ENCODE measurements around the gene TRIM24.
"Not testable (repeated sequence)": the region's sequence is repeated elsewhere in the genome, so short reads cannot be mapped to it uniquely, and the experiment has no call there.

Gene TRIM24

GRCh38 chr7:138521837-138522461 lies 61.9 kb downstream of the TRIM24 start:
- Histone ChIP-seq H3K9ac (ENCODE audit: low read depth, low read length) (no peak overlapping the region), H3K9me3 (ENCODE audit: control insufficient read depth, insufficient read depth, low read length) (no peaks in the 10 kb centered on the region), H3K4me1 (ENCODE audit: control insufficient read depth, insufficient read depth, low read length) (no peaks in the 10 kb centered on the region), H3K27me3 (ENCODE audit: control insufficient read depth, insufficient read depth, low read length) (no peaks in the 10 kb centered on the region), H3K4me3 (ENCODE audit: low read depth, low read length) (no peak overlapping the region), H3K36me3 (ENCODE audit: control insufficient read depth, insufficient read depth, low read length) (peaks cover 26% of the 10 kb centered on the region)

- Histone ChIP-seq H3K9ac (ENCODE audit: low read depth, low read length) (no peak overlapping the region), H3K4me1 (ENCODE audit: control insufficient read depth, insufficient read depth, low read length) (no peaks in the 10 kb centered on the region), H3K27me3 (ENCODE audit: control insufficient read depth, insufficient read depth, low read length) (no peaks in the 10 kb centered on the region), H3K36me3 (ENCODE audit: control insufficient read depth, insufficient read depth, low read length) (peaks cover 26% of the 10 kb centered on the region), H3K4me3 (ENCODE audit: low read depth, low read length) (no peak overlapping the region), H3K9me3 (ENCODE audit: control insufficient read depth, insufficient read depth, low read length) (peaks cover 7% of the 10 kb centered on the region)
Observed at GRCh38 chr7:138524259-138524658, 64.2 kb downstream of the TRIM24 start.

DNA sequence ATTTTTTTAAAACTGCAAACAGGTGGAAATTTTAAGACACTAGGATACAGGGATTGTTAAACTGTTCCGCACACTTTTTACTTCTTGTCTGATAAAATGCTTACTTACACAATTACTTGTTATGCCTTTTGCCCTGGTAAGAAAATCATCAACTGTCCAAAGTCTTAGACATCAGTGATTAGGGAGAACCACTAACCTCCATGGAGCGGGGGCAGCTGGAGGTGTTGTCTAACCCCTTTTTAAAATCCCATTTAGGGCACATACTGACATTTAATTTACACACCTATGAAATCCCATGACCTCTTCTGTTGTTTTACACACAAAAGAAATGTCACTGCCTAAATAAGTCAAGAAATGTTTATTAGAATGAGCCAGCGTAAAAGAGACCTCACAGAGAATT lies 65.7 kb downstream of the TRIM24 start:
- Histone ChIP-seq H3K4me3 (ENCODE audit: low read depth, low read length) (no peak overlapping the region), H3K27me3 (ENCODE audit: control insufficient read depth, insufficient read depth, low read length) (no peaks in the 10 kb centered on the region), H3K9me3 (ENCODE audit: control insufficient read depth, insufficient read depth, low read length) (peaks cover 7% of the 10 kb centered on the region), H3K9ac (ENCODE audit: low read depth, low read length) (no peak overlapping the region), H3K4me1 (ENCODE audit: control insufficient read depth, insufficient read depth, low read length) (no peaks in the 10 kb centered on the region), H3K36me3 (ENCODE audit: control insufficient read depth, insufficient read depth, low read length) (peaks cover 18% of the 10 kb centered on the region)

DNA sequence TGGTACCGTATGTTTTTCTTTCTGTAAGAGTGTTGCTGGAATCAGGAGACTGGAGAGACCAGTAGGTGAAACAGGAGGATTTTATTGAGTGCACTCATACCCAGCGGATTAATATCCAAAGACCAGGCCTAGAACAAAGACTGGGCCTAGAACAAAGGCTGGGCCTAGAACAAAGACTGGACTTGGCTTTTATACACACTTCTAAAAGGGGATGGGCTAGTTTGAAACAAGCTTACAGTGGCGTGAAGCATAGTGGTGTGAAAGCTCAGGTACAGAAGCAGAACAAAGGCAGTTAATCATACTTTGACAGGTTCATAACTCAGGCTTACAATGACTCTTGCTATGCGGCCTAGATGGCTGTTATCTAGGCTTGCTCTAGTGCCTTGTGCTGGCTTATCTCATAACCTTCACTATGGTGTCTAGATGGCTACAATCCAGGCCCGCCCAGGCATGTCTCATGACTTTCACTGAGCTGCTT lies 67.7 kb downstream of the TRIM24 start:
- H3K4me3 ChIP-seq (ENCODE audit: low read depth, low read length) = no peak overlapping the region
- H3K4me1 ChIP-seq (ENCODE audit: control insufficient read depth, insufficient read depth, low read length) = no peaks in the 10 kb centered on the region
- H3K9ac ChIP-seq (ENCODE audit: low read depth, low read length) = no peak overlapping the region
- peaks cover 21% of the 10 kb centered on the region for H3K36me3 ChIP-seq (ENCODE audit: control insufficient read depth, insufficient read depth, low read length)
- H3K27me3 ChIP-seq (ENCODE audit: control insufficient read depth, insufficient read depth, low read length) = no peaks in the 10 kb centered on the region
- peaks cover 7% of the 10 kb centered on the region for H3K9me3 ChIP-seq (ENCODE audit: control insufficient read depth, insufficient read depth, low read length)

DNA sequence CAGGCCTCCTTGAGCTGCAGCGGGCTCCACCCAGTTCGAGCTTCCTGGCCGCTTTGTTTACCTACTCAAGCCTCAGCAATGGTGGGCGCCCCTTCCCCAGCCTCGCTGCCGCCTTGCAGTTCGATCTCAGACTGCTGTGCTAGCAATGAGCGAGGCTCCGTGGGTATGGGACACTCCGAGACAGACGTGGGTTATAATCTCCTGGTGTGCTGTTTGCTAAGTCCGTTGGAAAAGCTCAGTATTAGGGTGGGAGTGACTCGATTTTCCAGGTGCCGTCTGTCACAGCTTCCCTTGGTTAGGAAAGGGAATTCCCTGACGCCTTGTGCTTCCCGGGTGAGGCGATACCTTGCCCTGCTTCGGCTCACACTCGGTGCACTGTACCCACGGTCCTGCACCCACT lies 76.8 kb downstream of the TRIM24 start:
- H3K9me3 ChIP-seq (ENCODE audit: control insufficient read depth, insufficient read depth, low read length); H3K27me3 ChIP-seq (ENCODE audit: control insufficient read depth, insufficient read depth, low read length); H3K4me3 ChIP-seq (ENCODE audit: low read depth, low read length); H3K4me1 ChIP-seq (ENCODE audit: control insufficient read depth, insufficient read depth, low read length); H3K9ac ChIP-seq (ENCODE audit: low read depth, low read length): not testable (repeated sequence)
- peaks cover 30% of the 10 kb centered on the region for H3K36me3 ChIP-seq (ENCODE audit: control insufficient read depth, insufficient read depth, low read length)

GRCh38 chr7:138538518-138538917 lies 78.5 kb downstream of the TRIM24 start:
- H3K4me1 ChIP-seq (ENCODE audit: control insufficient read depth, insufficient read depth, low read length) = no peaks in the 10 kb centered on the region
- no peak overlapping the region for H3K4me3 ChIP-seq (ENCODE audit: low read depth, low read length)
- H3K27me3 ChIP-seq (ENCODE audit: control insufficient read depth, insufficient read depth, low read length) = no peaks in the 10 kb centered on the region
- H3K9ac ChIP-seq (ENCODE audit: low read depth, low read length) = no peak overlapping the region
- no peaks in the 10 kb centered on the region for H3K9me3 ChIP-seq (ENCODE audit: control insufficient read depth, insufficient read depth, low read length)
- peaks cover 30% of the 10 kb centered on the region for H3K36me3 ChIP-seq (ENCODE audit: control insufficient read depth, insufficient read depth, low read length)

- peaks cover 30% of the 10 kb centered on the region for H3K36me3 ChIP-seq (ENCODE audit: control insufficient read depth, insufficient read depth, low read length)
- no peak overlapping the region for H3K9ac ChIP-seq (ENCODE audit: low read depth, low read length)
- no peaks in the 10 kb centered on the region for H3K4me1 ChIP-seq (ENCODE audit: control insufficient read depth, insufficient read depth, low read length)
- no peak overlapping the region for H3K4me3 ChIP-seq (ENCODE audit: low read depth, low read length)
- H3K9me3 ChIP-seq (ENCODE audit: control insufficient read depth, insufficient read depth, low read length) = no peaks in the 10 kb centered on the region
- no peaks in the 10 kb centered on the region for H3K27me3 ChIP-seq (ENCODE audit: control insufficient read depth, insufficient read depth, low read length)
Observed at GRCh38 chr7:138538997-138539644, 79.1 kb downstream of the TRIM24 start.

GRCh38 chr7:138542183-138542582 lies 82.1 kb downstream of the TRIM24 start:
- Histone ChIP-seq H3K4me3 (ENCODE audit: low read depth, low read length) (no peak overlapping the region), H3K36me3 (ENCODE audit: control insufficient read depth, insufficient read depth, low read length) (peaks cover 28% of the 10 kb centered on the region)

DNA sequence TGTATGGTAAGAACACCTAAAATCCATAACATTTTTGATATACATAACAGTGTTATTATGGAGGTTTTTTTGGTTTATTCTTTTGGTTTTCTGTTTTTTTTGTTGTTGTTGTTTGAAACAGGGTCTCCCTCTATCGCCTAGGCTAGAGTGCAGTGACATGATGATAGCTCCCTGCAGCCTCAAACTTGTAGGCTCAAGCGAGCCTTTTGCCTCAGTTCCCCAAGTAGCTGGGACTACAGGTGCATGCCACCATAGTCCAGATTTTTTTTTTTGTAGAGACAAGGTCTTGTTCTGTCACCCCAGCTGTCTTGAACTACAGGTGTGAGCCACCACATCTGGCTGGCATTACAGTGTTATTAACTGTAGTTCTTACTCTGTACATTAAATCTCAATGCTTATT lies 83.7 kb downstream of the TRIM24 start:
- Histone ChIP-seq H3K27me3 (ENCODE audit: control insufficient read depth, insufficient read depth, low read length) (no peaks in the 10 kb centered on the region), H3K36me3 (ENCODE audit: control insufficient read depth, insufficient read depth, low read length) (peaks cover 20% of the 10 kb centered on the region), H3K4me1 (ENCODE audit: control insufficient read depth, insufficient read depth, low read length) (no peaks in the 10 kb centered on the region), H3K4me3 (ENCODE audit: low read depth, low read length) (no peak overlapping the region), H3K9ac (ENCODE audit: low read depth, low read length) (no peak overlapping the region), H3K9me3 (ENCODE audit: control insufficient read depth, insufficient read depth, low read length) (no peaks in the 10 kb centered on the region)

More at GRCh38 chr7:138542183-138542582, 82.1 kb downstream of the TRIM24 start:
- Histone ChIP-seq H3K27me3 (ENCODE audit: control insufficient read depth, insufficient read depth, low read length) (no peaks in the 10 kb centered on the region), H3K9me3 (ENCODE audit: control insufficient read depth, insufficient read depth, low read length) (no peaks in the 10 kb centered on the region), H3K4me1 (ENCODE audit: control insufficient read depth, insufficient read depth, low read length) (no peaks in the 10 kb centered on the region), H3K9ac (ENCODE audit: low read depth, low read length) (no peak overlapping the region)

DNA sequence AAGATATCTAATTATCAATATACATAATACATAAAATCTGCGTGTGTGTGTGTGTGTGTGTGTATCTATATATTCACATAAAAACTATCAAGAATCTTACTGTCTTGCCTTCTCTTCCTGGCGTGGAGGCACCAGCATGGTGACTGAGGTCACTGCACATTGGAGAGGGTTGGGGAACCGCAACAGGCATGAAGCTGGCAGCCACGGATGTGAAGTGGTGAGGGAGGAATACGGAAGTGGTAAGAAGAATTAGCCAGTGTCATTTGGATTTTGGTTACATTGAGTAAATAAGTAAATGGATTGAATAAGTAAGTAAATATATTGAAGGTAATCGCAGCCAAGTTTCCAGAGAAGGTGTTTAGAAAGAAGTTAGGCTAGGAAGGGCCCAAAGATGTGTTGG lies 85.1 kb downstream of the TRIM24 start:
- no peak overlapping the region for H3K9ac ChIP-seq (ENCODE audit: low read depth, low read length)
- H3K4me3 ChIP-seq (ENCODE audit: low read depth, low read length) = no peak overlapping the region
- no peaks in the 10 kb centered on the region for H3K27me3 ChIP-seq (ENCODE audit: control insufficient read depth, insufficient read depth, low read length)
- H3K36me3 ChIP-seq (ENCODE audit: control insufficient read depth, insufficient read depth, low read length) = peaks cover 26% of the 10 kb centered on the region
- no peaks in the 10 kb centered on the region for H3K4me1 ChIP-seq (ENCODE audit: control insufficient read depth, insufficient read depth, low read length)
- H3K9me3 ChIP-seq (ENCODE audit: control insufficient read depth, insufficient read depth, low read length) = no peaks in the 10 kb centered on the region

DNA sequence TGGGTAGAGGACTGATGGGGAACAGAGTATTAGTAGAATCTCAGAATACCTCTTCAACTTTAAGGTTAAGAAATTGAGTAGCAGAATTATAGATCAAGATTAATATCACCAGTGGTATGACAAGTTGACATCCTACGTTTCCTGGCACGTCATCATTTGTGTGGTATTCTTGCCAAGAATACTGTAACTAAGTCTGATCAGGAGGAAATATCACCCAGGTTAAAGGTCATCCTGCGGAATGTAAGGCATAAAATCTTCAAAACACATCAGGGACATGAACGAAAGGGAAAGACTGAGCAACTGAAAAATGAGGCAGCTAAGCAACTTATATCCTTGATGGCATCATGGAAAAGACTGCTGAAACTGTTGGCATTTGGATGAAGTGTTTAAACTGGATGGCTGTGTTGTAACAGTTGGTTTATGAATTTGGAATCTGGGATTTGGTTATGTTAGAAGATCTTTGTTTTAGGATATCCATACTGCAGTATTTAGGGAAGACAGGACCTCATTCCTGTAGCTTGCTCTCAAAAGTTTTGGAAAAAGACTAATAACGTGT lies 86.1 kb downstream of the TRIM24 start:
- no peak overlapping the region for H3K4me3 ChIP-seq (ENCODE audit: low read depth, low read length)
- no peaks in the 10 kb centered on the region for H3K9me3 ChIP-seq (ENCODE audit: control insufficient read depth, insufficient read depth, low read length)
- peaks cover 26% of the 10 kb centered on the region for H3K36me3 ChIP-seq (ENCODE audit: control insufficient read depth, insufficient read depth, low read length)
- H3K9ac ChIP-seq (ENCODE audit: low read depth, low read length) = no peak overlapping the region
- no peaks in the 10 kb centered on the region for H3K4me1 ChIP-seq (ENCODE audit: control insufficient read depth, insufficient read depth, low read length)
- no peaks in the 10 kb centered on the region for H3K27me3 ChIP-seq (ENCODE audit: control insufficient read depth, insufficient read depth, low read length)

DNA sequence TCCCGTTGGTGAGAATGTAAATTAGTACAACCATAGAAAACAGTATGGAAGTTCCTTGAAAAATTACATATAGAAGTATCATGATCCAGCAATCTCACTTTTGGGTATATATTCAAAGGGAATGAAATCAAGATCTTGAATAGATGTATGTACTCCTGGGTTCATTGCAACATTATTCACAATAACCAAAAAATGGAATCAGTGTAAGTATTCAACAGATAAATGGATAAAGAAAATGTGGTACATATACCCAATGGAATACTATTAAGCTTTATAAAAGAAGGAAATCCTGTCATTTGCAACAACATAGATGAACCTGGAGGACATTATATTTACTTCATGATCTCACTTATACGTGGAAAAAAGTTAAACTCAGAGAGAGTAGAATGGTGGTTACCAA lies 86.8 kb downstream of the TRIM24 start:
- Histone ChIP-seq H3K27me3 (ENCODE audit: control insufficient read depth, insufficient read depth, low read length) (no peaks in the 10 kb centered on the region), H3K4me1 (ENCODE audit: control insufficient read depth, insufficient read depth, low read length) (no peaks in the 10 kb centered on the region), H3K9ac (ENCODE audit: low read depth, low read length) (no peak overlapping the region), H3K36me3 (ENCODE audit: control insufficient read depth, insufficient read depth, low read length) (peaks cover 26% of the 10 kb centered on the region), H3K9me3 (ENCODE audit: control insufficient read depth, insufficient read depth, low read length) (no peaks in the 10 kb centered on the region), H3K4me3 (ENCODE audit: low read depth, low read length) (no peak overlapping the region)

Data from iPS-15b (cell line).